ENCODE measurements around the gene SHMT2.

DNA sequence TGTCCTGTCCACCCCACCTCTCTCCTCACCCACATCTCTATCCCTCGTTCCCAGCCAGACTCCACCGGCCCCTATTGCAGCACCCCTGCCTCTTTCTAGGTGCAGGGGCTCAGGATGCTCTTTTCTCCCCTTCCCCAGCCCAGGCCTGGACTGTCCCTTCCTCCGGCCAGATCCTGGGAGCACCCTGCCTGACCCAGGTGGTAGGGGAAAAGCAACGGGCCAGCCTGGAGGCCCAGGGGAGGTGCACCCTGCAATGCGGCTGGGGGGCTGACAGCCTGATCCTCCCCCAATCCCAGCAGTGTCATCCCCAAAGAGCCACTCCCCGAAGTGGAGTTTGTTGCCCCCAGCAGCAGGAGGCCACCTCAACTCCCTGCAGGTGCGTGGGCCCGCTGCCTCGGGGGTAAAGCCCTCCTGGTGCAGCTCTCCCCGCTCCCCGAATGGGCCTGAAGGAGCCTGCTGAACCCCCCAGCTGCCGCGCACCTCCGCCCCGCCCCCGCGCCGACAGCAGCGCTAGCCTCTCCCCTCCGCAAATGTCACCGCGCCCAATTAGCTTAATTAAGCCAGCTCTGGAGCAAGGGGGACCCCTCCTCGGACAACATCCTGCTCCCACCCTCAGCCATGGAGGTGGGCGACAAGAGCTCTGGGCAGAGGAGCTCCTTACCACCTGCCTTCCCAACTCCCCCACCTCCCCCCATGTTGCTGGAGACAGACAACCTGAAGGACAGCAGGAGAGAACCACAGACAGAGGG lies 8.2 kb upstream of the SHMT2 start:
- TF ChIP-seq, protein P1, sequence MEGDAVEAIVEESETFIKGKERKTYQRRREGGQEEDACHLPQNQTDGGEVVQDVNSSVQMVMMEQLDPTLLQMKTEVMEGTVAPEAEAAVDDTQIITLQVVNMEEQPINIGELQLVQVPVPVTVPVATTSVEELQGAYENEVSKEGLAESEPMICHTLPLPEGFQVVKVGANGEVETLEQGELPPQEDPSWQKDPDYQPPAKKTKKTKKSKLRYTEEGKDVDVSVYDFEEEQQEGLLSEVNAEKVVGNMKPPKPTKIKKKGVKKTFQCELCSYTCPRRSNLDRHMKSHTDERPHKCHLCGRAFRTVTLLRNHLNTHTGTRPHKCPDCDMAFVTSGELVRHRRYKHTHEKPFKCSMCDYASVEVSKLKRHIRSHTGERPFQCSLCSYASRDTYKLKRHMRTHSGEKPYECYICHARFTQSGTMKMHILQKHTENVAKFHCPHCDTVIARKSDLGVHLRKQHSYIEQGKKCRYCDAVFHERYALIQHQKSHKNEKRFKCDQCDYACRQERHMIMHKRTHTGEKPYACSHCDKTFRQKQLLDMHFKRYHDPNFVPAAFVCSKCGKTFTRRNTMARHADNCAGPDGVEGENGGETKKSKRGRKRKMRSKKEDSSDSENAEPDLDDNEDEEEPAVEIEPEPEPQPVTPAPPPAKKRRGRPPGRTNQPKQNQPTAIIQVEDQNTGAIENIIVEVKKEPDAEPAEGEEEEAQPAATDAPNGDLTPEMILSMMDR (conservative IDR thresholded peaks at IDR 0.05 in 1 of 2, IDR thresholded peaks at IDR 0.05 in 1 of 2; ENCODE audit: extremely low read depth in 1 of 2, insufficient read depth in 1 of 2, low read depth in 1 of 2, low read length in 2 of 2) = no peak
- TF ChIP-seq EZH2 (IDR thresholded peaks at IDR 0.05; ENCODE audit: borderline replicate concordance, low read length) = no peak
